Psoas muscle (tissue), 8 donors: ENCODE results near the gene MARK4. TPM values are rescaled to one million over a fixed set of nuclear protein-coding genes. Genes with fewer than 3 reads are reported as not detected.
"Not testable (repeated sequence)": the region's sequence is repeated elsewhere in the genome, so short reads cannot be mapped to it uniquely, and the experiment has no call there.

Experiments
- ATAC-seq, 4 donors: fragments of 200-7000 bp; cut with Tn5 transposase; one replicate each; pipeline ENCODE4 v1.9.1; 2020; ENCODE audit warnings: moderate library complexity in 3 of 4, mild to moderate bottlenecking in 2 of 4
- DNase-seq, 2 donors: peaks; one replicate each; pipeline ENCODE4 v3.0.0-alpha.2; 2020
- H3K27ac ChIP-seq: fragments of 200-600 bp; one replicate; pipeline ENCODE4 v1.8.0; 2022
- H3K27me3 ChIP-seq, 3 donors: fragments of 200-600 bp in 1 of 3; one replicate each; pipeline versions ENCODE4 v1.6.1 to v1.8.0; 2013 to 2022; ENCODE audit warnings: low read length in 2 of 3, mild to moderate bottlenecking in 2 of 3, moderate library complexity in 1 of 3; ENCODE audit not compliant: insufficient read depth in 3 of 3
- H3K36me3 ChIP-seq, 2 donors: fragments of 200-600 bp in 1 of 2; one replicate each; pipeline versions ENCODE4 v1.6.1 to v1.8.0; 2013 to 2022; ENCODE audit warnings: low read depth in 1 of 2, mild to moderate bottlenecking in 1 of 2, moderate library complexity in 1 of 2; ENCODE audit not compliant: insufficient read depth in 1 of 2
- H3K4me1 ChIP-seq: fragments of 200-600 bp; one replicate; pipeline ENCODE4 v1.8.0; 2022
- H3K4me3 ChIP-seq: fragments of 200-600 bp; one replicate; pipeline ENCODE4 v1.8.0; 2022; ENCODE audit warnings: mild to moderate bottlenecking
- H3K9me3 ChIP-seq: fragments of 200-600 bp; one replicate; pipeline ENCODE4 v1.8.0; 2022
- CTCF ChIP-seq: fragments of 200-600 bp; IDR thresholded peaks from one replicate; pipeline ENCODE4 v1.8.0; 2022; ENCODE audit warnings: antibody characterized with exemption
- WGBS, 3 donors: extraction: QIAGEN DNeasy Blood & Tissue Kit; methylation state at CpG; one replicate each; pipeline versions ENCODE4 v1.1.6 to v1.1.7; 2013; 5-methylcytosine and 5-hydroxymethylcytosine counted together
- intact Hi-C, 2 donors: fragments of 100-400 bp; cut with DNase I; formaldehyde crosslinking; loops; one replicate each; pipeline versions ENCODE4 v1.11.0 to v1.14.2; 2022
- polyA plus RNA-seq, 3 donors: library from polyadenylated mRNA; stranded (reverse); fragments of 200-250 nt; gene quantifications; one replicate each; pipeline ENCODE4 v1.2.3, GENCODE V29; 2013
- total RNA-seq, 4 donors: library from RNA; stranded (reverse); fragmentation: NEBNext Ultra II Directional in 2 of 4; extraction: Animal tissue kit (Norgen Biotek cat#: 25700) in 2 of 4; gene quantifications; one replicate each; pipeline versions ENCODE4 v1.2.1 to v1.2.4, GENCODE V29; 2021 to 2023
- donor health status: healthy with polysubstance abuse.
- donor health status: DM: no; HTN: no; CAD: no; lungs with moderate emphysema.
- donor health status: Bipolar disorder and iron deficiency.
- donor health status: healthy.
- donor health status: DM: yes; HTN: yes; CAD: no.
- donor health status: DM: no; HTN: no; CAD: no.
- donor health status: DM: no; HTN: no; CAD: no.
- donor health status: DM: yes; HTN: yes; CAD: no.

Gene MARK4
- total and polyA plus RNA-seq, 7 donors, result 11.0 to 37.7 (median 29.7) TPM

- DNase-seq, result no peak
- intact Hi-C loops, result no loop called here
- peaks cover 18% of the 10 kb centered on the region for H3K4me1 ChIP-seq
- WGBS, 3 donors, result 10 to 21% (median 15%) methylated on average over 5 of the region's 5 CpGs
- peak in 2 of 4 donors; percentile 23 to 28 for ATAC-seq
- TF ChIP-seq CTCF, result no peak
- peaks cover 0 to 37% of the 10 kb centered on the region in 2 donors for H3K36me3 ChIP-seq
- no peak overlapping the region for H3K4me3 ChIP-seq
- peak overlapping the region; percentile 72 for H3K27ac ChIP-seq
- no peaks in the 10 kb centered on the region for H3K27me3 ChIP-seq
- peaks cover 5% of the 10 kb centered on the region for H3K9me3 ChIP-seq
These were observed 54.4 kb downstream of the MARK4 start for GRCh38 chr19:45305421-45305820.

GRCh38 chr19:45306040-45306439 lies 55.0 kb downstream of the MARK4 start:
- intact Hi-C loops, result no loop called here
- 25 to 36% (median 28%) methylated on average over 9 of the region's 9 CpGs for WGBS, 3 donors
- peak in 3 of 4 donors; percentile 46 to 59 (median 48) for ATAC-seq
- DNase-seq, result no peak
- Histone ChIP-seq H3K36me3 (peaks cover 0 to 40% of the 10 kb centered on the region in 2 donors), H3K27me3 (no peaks in the 10 kb centered on the region), H3K4me3 (no peak overlapping the region), H3K9me3 (peaks cover 5% of the 10 kb centered on the region), H3K27ac (peak overlapping the region; percentile 72), H3K4me1 (peaks cover 18% of the 10 kb centered on the region)
- no peak for TF ChIP-seq CTCF

- peaks cover 0 to 45% of the 10 kb centered on the region in 2 donors for H3K36me3 ChIP-seq
- no peak overlapping the region for H3K4me3 ChIP-seq
- ATAC-seq, result peak in 2 of 4 donors; percentile 6 to 27
- peaks cover 5% of the 10 kb centered on the region for H3K9me3 ChIP-seq
- intact Hi-C loops, result no loop called here
- WGBS, 3 donors, result 33 to 53% (median 36%) methylated on average over 16 to 18 of the region's 18 CpGs
- H3K27ac ChIP-seq, result peak overlapping the region; percentile 72
- TF ChIP-seq CTCF, result no peak
- H3K27me3 ChIP-seq, result no peaks in the 10 kb centered on the region
- no peak for DNase-seq
- H3K4me1 ChIP-seq, result peaks cover 21% of the 10 kb centered on the region
These were observed 55.5 kb downstream of the MARK4 start for GRCh38 chr19:45306518-45307027.

GRCh38 chr19:45307361-45307760 lies 56.3 kb downstream of the MARK4 start:
- TF ChIP-seq CTCF, result no peak
- H3K4me1 ChIP-seq, result peaks cover 29% of the 10 kb centered on the region
- H3K9me3 ChIP-seq, result peaks cover 5% of the 10 kb centered on the region
- H3K36me3 ChIP-seq, result peaks cover 0 to 53% of the 10 kb centered on the region in 2 donors
- 87 to 91% (median 89%) methylated on average over 19 of the region's 19 CpGs for WGBS, 3 donors
- no peak overlapping the region for H3K4me3 ChIP-seq
- ATAC-seq (no peak), DNase-seq (no peak)
- H3K27ac ChIP-seq, result peak overlapping the region; percentile 72
- intact Hi-C loops, result no loop called here
- H3K27me3 ChIP-seq, result no peaks in the 10 kb centered on the region

- Histone ChIP-seq H3K27ac (peak overlapping the region; percentile 86), H3K36me3 (peaks cover 0 to 68% of the 10 kb centered on the region in 2 donors), H3K4me1 (peaks cover 46% of the 10 kb centered on the region)
- H3K4me3 ChIP-seq, intact Hi-C loops, DNase-seq, H3K9me3 ChIP-seq, ATAC-seq, H3K27me3 ChIP-seq: not testable (repeated sequence)
- 82 to 85% (median 84%) methylated on average over 8 of the region's 8 CpGs for WGBS, 3 donors
These were observed 58.3 kb downstream of the MARK4 start for GRCh38 chr19:45309322-45309721.
